ENCODE measurements around the gene LONP1. TPM values are rescaled to one million over a fixed set of nuclear protein-coding genes. Genes with fewer than 3 reads are reported as not detected.

The LONP1 gene
- total RNA-seq, 1 experiment from 2014 or later: 180 TPM

GRCh38 chr19:5644037-5644436, 75.9 kb downstream of the LONP1 start:
- ChIA-PET CTCF (no interaction called here), RAD21 (ENCODE audit: low non-redundant PET in 1 of 2, low total read pairs in 2 of 2, uncharacterized antibody in 2 of 2, unreplicated experiment in 2 of 2) (no interaction called here), POLR2A (no interaction called here)
- no peaks in the 10 kb centered on the region for H3K4me1 ChIP-seq (ENCODE audit: control insufficient read depth in 1 of 2, insufficient read depth in 2 of 2, low read length in 2 of 2)
- no peak overlapping the region for H2AFZ ChIP-seq (ENCODE audit: low read depth, low read length, poor library complexity, severe bottlenecking)
- no peaks in the 10 kb centered on the region for H3K9me3 ChIP-seq (ENCODE audit: control insufficient read depth in 1 of 2, insufficient read depth in 1 of 2, low read depth in 1 of 2, low read length in 2 of 2)
- peaks cover 96% of the 10 kb centered on the region for H3K79me2 ChIP-seq (ENCODE audit: insufficient read depth, low read length)
- peaks cover 50 to 68% of the 10 kb centered on the region in 2 experiments; a peak in 3 of 4 replicates for H3K36me3 ChIP-seq (ENCODE audit: control insufficient read depth in 1 of 2, insufficient read depth in 2 of 2, low read length in 2 of 2)
- peaks cover 21% of the 10 kb centered on the region; the same call in 1 of the 2 replicates for H4K20me1 ChIP-seq (ENCODE audit: insufficient read depth)
- intact Hi-C loops (cut with micrococcal nuclease): no loop called here
- H3K9ac ChIP-seq (ENCODE audit: low read length): no peak overlapping the region
- no peak overlapping the region for H3K4me3 ChIP-seq (replicated peaks in 1 of 2; ENCODE audit: low read depth in 1 of 2, low read length in 2 of 2)
- H3K9me2 ChIP-seq (ENCODE audit: insufficient read depth): no peaks in the 10 kb centered on the region
- H3K4me2 ChIP-seq (ENCODE audit: low read length): no peak overlapping the region
- H3K27me3 ChIP-seq (ENCODE audit: insufficient read depth, low read length): no peaks in the 10 kb centered on the region
- no peak for DNase-seq (ENCODE audit: low read depth, low spot score)
- no peak for TF ChIP-seq FOSL1 (IDR thresholded peaks at IDR 0.05; ENCODE audit: low read depth)
- no peak for TF ChIP-seq ZFX (IDR thresholded peaks at IDR 0.05)
- TF ChIP-seq ELF1 (IDR thresholded peaks at IDR 0.05; ENCODE audit: borderline replicate concordance, low read depth): no peak
- no peak for TF ChIP-seq SP1 (IDR thresholded peaks at IDR 0.05; ENCODE audit: low read depth)
- TF ChIP-seq REST (IDR thresholded peaks at IDR 0.05; ENCODE audit: low read depth): no peak
- no peak for TF ChIP-seq EZH2phosphoT487 (IDR thresholded peaks at IDR 0.05; ENCODE audit: borderline replicate concordance)
- TF ChIP-seq ZNF274 (IDR thresholded peaks at IDR 0.05; ENCODE audit: low read depth, low read length): no peak
- ATAC-seq: no peak
- H3K27ac ChIP-seq (ENCODE audit: low read depth, low read length): no peak overlapping the region
- BruUV-seq (replicated peaks): no TSS peak

- Histone ChIP-seq H3K36me3 (ENCODE audit: control insufficient read depth in 1 of 2, insufficient read depth in 2 of 2, low read length in 2 of 2) (peaks cover 46 to 62% of the 10 kb centered on the region in 2 experiments; a peak in 3 of 4 replicates), H3K27me3 (ENCODE audit: insufficient read depth, low read length) (no peaks in the 10 kb centered on the region), H3K9ac (ENCODE audit: low read length) (no peak overlapping the region), H3K4me2 (ENCODE audit: low read length) (no peak overlapping the region), H4K20me1 (ENCODE audit: insufficient read depth) (peaks cover 25% of the 10 kb centered on the region; the same call in 1 of the 2 replicates), H2AFZ (ENCODE audit: low read depth, low read length, poor library complexity, severe bottlenecking) (no peak overlapping the region), H3K4me3 (replicated peaks in 1 of 2; ENCODE audit: low read depth in 1 of 2, low read length in 2 of 2) (no peak overlapping the region), H3K9me3 (ENCODE audit: control insufficient read depth in 1 of 2, insufficient read depth in 1 of 2, low read depth in 1 of 2, low read length in 2 of 2) (no peaks in the 10 kb centered on the region), H3K4me1 (ENCODE audit: control insufficient read depth in 1 of 2, insufficient read depth in 2 of 2, low read length in 2 of 2) (no peaks in the 10 kb centered on the region), H3K27ac (ENCODE audit: low read depth, low read length) (no peak overlapping the region), H3K79me2 (ENCODE audit: insufficient read depth, low read length) (peaks cover 100% of the 10 kb centered on the region), H3K9me2 (ENCODE audit: insufficient read depth) (no peaks in the 10 kb centered on the region)
- intact Hi-C loops (cut with micrococcal nuclease): no loop called here
- ChIA-PET POLR2A (no interaction called here), CTCF (no interaction called here), RAD21 (ENCODE audit: low non-redundant PET in 1 of 2, low total read pairs in 2 of 2, uncharacterized antibody in 2 of 2, unreplicated experiment in 2 of 2) (no interaction called here)
- BruUV-seq (replicated peaks): no TSS peak
- no peak for DNase-seq (ENCODE audit: low read depth, low spot score)
- TF ChIP-seq EZH2 (IDR thresholded peaks at IDR 0.05): no peak
- no peak for ATAC-seq
These were observed 76.9 kb downstream of the LONP1 start for GRCh38 chr19:5643060-5643459.
